ENCODE data around the gene DCBLD1.

- TF ChIP-seq POLR2A (IDR thresholded peaks at IDR 0.05), result no peak
- no peak for TF ChIP-seq CTCF (IDR thresholded peaks at IDR 0.05)
- no peak for TF ChIP-seq EP300 (IDR thresholded peaks at IDR 0.05)
Observed at GRCh38 chr6:117521791-117522502, 39.5 kb downstream of the DCBLD1 start.

All from tibial nerve (tissue), 4 donors.